Measurements from ENCODE around the gene PIK3CA. TPM values are rescaled to one million over a fixed set of nuclear protein-coding genes. Genes with fewer than 3 reads are reported as not detected.

Gene PIK3CA
- total RNA-seq, 1 donor from 2014 or later, result 28.0 TPM

DNA sequence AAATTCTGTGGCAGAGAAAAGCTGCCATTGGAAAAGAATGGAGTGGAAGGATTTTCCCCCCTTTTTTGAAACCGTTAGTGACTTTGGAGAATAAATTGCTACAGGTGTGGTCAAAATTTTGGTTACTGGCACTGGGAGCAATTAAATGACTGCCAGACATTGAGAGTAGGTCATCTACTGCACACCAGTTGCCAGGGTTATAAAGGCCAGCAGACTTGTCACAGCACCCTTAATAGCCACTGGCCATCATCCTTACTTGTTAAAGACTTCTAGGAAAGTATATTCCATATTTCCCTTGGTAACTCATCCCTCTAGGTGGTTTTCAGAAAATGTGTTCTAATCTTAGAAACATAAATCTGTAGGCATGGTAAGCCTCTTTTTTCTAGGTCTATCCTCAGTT is 8.0 kb downstream of the PIK3CA start:
- Histone ChIP-seq H3K4me3 (ENCODE audit: insufficient read depth, low read depth, low read length) (no peak overlapping the region), H3K9ac (ENCODE audit: low read length) (no peak overlapping the region), H3K27me3 (ENCODE audit: insufficient read depth, low read length) (no peaks in the 10 kb centered on the region), H3K36me3 (ENCODE audit: insufficient read depth, low read length) (no peaks in the 10 kb centered on the region), H3K4me2 (ENCODE audit: low read length) (no peak overlapping the region), H4K20me1 (ENCODE audit: insufficient read depth, low read length) (peaks cover 43% of the 10 kb centered on the region), H3K9me3 (ENCODE audit: insufficient read depth, low read depth, low read length) (no peaks in the 10 kb centered on the region), H2AFZ (ENCODE audit: low read depth, low read length) (no peak overlapping the region), H3K27ac (ENCODE audit: low read depth, low read length) (no peak overlapping the region), H3K4me1 (ENCODE audit: insufficient read depth, low read length) (no peaks in the 10 kb centered on the region), H3K79me2 (ENCODE audit: insufficient read depth, low read length) (peaks cover 99% of the 10 kb centered on the region)
- H3K27ac Mint-ChIP-seq (ENCODE audit: unreplicated experiment), result no peak overlapping the region
- peaks cover 25% of the 10 kb centered on the region for H3K4me1 Mint-ChIP-seq (ENCODE audit: low read depth, unreplicated experiment)
- FAIRE-seq, result no peak
- peaks cover under 1% of the 10 kb centered on the region for H3K36me3 Mint-ChIP-seq (ENCODE audit: low read depth, unreplicated experiment)
- peaks cover under 1% of the 10 kb centered on the region for H3K9me3 Mint-ChIP-seq (ENCODE audit: unreplicated experiment)
- no peak for DNase-seq (ENCODE audit: low read depth)
- H3K4me3 Mint-ChIP-seq (ENCODE audit: unreplicated experiment), result no peak overlapping the region
- no peaks in the 10 kb centered on the region for H3K27me3 Mint-ChIP-seq (ENCODE audit: low read depth, unreplicated experiment)
- TF ChIP-seq EZH2 (IDR thresholded peaks at IDR 0.05; ENCODE audit: insufficient read depth, low read length) (no peak), CTCF (IDR thresholded peaks at IDR 0.05; ENCODE audit: insufficient read depth, low read depth, low read length) (no peak)

DNA sequence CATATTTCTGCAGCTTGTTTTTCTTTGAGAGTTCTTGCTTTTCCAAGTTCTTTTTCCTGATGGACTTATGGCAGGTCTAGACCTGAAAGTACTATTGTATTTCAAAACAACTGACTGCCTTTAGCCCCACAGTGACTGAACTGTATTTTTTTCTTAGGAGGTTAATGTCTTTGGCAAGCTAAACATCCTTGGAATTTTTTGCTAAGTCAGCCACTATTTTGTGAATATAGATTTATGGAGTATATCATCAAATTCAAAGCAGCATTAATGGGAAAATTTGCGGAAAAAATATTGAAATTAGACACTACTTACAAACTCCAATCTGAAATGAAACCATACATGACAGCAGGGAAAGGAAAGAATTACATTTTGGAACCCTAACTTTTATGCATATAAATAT is 8.6 kb downstream of the PIK3CA start:
- H3K27ac Mint-ChIP-seq (ENCODE audit: unreplicated experiment), result no peak overlapping the region
- H3K9me3 Mint-ChIP-seq (ENCODE audit: unreplicated experiment), result peaks cover 1% of the 10 kb centered on the region
- H3K9ac ChIP-seq (ENCODE audit: low read length), result no peak overlapping the region
- H3K4me1 Mint-ChIP-seq (ENCODE audit: low read depth, unreplicated experiment), result peaks cover 20% of the 10 kb centered on the region
- peaks cover 95% of the 10 kb centered on the region for H3K79me2 ChIP-seq (ENCODE audit: insufficient read depth, low read length)
- H3K27ac ChIP-seq (ENCODE audit: low read depth, low read length), result no peak overlapping the region
- no peak overlapping the region for H3K4me3 Mint-ChIP-seq (ENCODE audit: unreplicated experiment)
- no peaks in the 10 kb centered on the region for H3K4me1 ChIP-seq (ENCODE audit: insufficient read depth, low read length)
- TF ChIP-seq CTCF (IDR thresholded peaks at IDR 0.05; ENCODE audit: insufficient read depth, low read depth, low read length), result no peak
- TF ChIP-seq EZH2 (IDR thresholded peaks at IDR 0.05; ENCODE audit: insufficient read depth, low read length), result no peak
- H3K4me3 ChIP-seq (ENCODE audit: insufficient read depth, low read depth, low read length), result no peak overlapping the region
- no peak overlapping the region for H2AFZ ChIP-seq (ENCODE audit: low read depth, low read length)
- H3K27me3 ChIP-seq (ENCODE audit: insufficient read depth, low read length), result no peaks in the 10 kb centered on the region
- no peaks in the 10 kb centered on the region for H3K9me3 ChIP-seq (ENCODE audit: insufficient read depth, low read depth, low read length)
- peaks cover 2% of the 10 kb centered on the region for H3K36me3 Mint-ChIP-seq (ENCODE audit: low read depth, unreplicated experiment)
- H4K20me1 ChIP-seq (ENCODE audit: insufficient read depth, low read length), result peaks cover 38% of the 10 kb centered on the region
- no peaks in the 10 kb centered on the region for H3K27me3 Mint-ChIP-seq (ENCODE audit: low read depth, unreplicated experiment)
- H3K36me3 ChIP-seq (ENCODE audit: insufficient read depth, low read length), result no peaks in the 10 kb centered on the region
- DNase-seq (ENCODE audit: low read depth) (no peak), FAIRE-seq (no peak)
- H3K4me2 ChIP-seq (ENCODE audit: low read length), result no peak overlapping the region

GRCh38 chr3:179158336-179159039 is 10.3 kb downstream of the PIK3CA start:
- Histone ChIP-seq H3K4me3 (ENCODE audit: insufficient read depth, low read depth, low read length) (no peak overlapping the region), H3K36me3 (ENCODE audit: insufficient read depth, low read length) (no peaks in the 10 kb centered on the region), H3K27ac (ENCODE audit: low read depth, low read length) (no peak overlapping the region), H3K79me2 (ENCODE audit: insufficient read depth, low read length) (peaks cover 84% of the 10 kb centered on the region), H3K4me2 (ENCODE audit: low read length) (no peak overlapping the region), H3K4me1 (ENCODE audit: insufficient read depth, low read length) (no peaks in the 10 kb centered on the region), H3K9me3 (ENCODE audit: insufficient read depth, low read depth, low read length) (no peaks in the 10 kb centered on the region), H3K27me3 (ENCODE audit: insufficient read depth, low read length) (no peaks in the 10 kb centered on the region), H2AFZ (ENCODE audit: low read depth, low read length) (no peak overlapping the region), H3K9ac (ENCODE audit: low read length) (no peak overlapping the region), H4K20me1 (ENCODE audit: insufficient read depth, low read length) (peaks cover 34% of the 10 kb centered on the region)
- Mint-ChIP-seq H3K27ac (ENCODE audit: unreplicated experiment) (no peak overlapping the region), H3K36me3 (ENCODE audit: low read depth, unreplicated experiment) (peaks cover 2% of the 10 kb centered on the region), H3K27me3 (ENCODE audit: low read depth, unreplicated experiment) (no peaks in the 10 kb centered on the region), H3K9me3 (ENCODE audit: unreplicated experiment) (peaks cover 1% of the 10 kb centered on the region), H3K4me3 (ENCODE audit: unreplicated experiment) (no peak overlapping the region), H3K4me1 (ENCODE audit: low read depth, unreplicated experiment) (peaks cover 17% of the 10 kb centered on the region)
- no peak for FAIRE-seq
- no peak for TF ChIP-seq CTCF (IDR thresholded peaks at IDR 0.05; ENCODE audit: insufficient read depth, low read depth, low read length)
- no peak for TF ChIP-seq EZH2 (IDR thresholded peaks at IDR 0.05; ENCODE audit: insufficient read depth, low read length)
- no peak for DNase-seq (ENCODE audit: low read depth)
